Measurements from ENCODE around the gene RAB26.

DNA sequence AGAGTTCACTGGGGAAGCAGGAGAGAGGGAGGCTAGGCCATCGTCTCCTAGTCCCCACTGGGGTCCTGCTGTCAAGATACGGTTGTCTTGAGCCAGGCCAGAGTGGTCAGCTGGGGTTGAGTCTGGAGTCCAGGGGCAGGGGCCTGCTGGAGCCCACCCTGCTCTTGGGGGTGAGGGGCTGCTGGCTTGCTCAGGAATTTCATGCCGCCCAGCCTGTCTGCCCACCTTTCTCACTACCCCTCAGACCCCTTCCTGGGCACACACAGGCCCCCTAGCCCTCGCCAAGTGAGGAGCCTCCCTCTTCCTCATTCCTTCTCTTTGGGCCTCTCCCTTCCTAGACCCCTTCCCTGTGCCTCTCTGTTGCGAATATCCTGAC is 8.4 kb downstream of the RAB26 start:
- TF ChIP-seq GATA2 (IDR thresholded peaks at IDR 0.05; ENCODE audit: low read depth, low read length) (no peak), GATA3 (IDR thresholded peaks at IDR 0.05; ENCODE audit: low read depth, low read length) (no peak)

Data from SH-SY5Y (cell line).